ENCODE data around the gene ARL16. TPM values are rescaled to one million over a fixed set of nuclear protein-coding genes. Genes with fewer than 3 reads are reported as not detected.

The ARL16 gene
- total RNA-seq, 1 experiment from 2014 or later, result 49.8 TPM

DNA sequence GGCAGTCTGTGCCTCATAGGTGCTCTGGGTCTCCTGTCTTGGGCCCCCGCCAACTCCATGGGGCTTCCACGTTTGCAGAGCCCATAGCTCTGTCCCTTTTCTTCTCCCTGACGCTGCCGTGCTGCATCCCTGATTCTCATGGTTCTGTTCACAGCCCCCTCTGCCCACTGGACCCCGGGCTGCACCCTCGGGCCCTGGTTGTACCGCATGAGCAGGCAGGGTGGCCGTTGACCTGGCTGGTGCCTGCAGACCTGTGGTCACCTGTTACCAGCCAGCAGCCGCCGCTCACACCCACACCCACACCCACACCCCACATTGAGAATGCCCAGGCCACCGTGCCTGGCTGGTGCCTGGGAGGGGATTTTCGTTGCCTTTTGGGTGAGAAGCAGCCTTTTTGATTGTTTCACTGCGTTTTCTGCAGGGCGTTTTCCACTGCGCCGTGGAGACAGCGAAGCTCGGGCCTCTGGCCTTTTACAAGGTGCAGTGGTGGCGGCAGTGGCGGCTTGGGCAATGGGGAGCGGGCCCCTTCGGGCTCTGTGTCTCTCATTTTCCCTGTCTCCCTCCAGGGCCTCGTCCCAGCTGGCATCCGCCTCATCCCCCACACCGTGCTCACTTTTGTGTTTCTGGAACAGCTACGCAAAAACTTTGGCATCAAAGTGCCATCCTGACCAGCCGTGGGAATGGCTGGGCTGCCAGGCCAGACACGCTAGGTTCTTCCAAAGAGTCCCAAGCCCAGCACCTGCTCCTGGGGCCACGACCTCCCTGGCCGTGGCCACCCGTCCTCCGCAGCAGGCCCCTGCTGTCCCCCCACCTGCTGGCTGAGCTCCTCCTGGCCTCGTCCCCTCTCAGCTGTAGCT, 36.0 kb upstream of the ARL16 start:
- H3K9me3 Mint-ChIP-seq (ENCODE audit: unreplicated experiment), result no peaks in the 10 kb centered on the region
- TF ChIP-seq, protein P1, sequence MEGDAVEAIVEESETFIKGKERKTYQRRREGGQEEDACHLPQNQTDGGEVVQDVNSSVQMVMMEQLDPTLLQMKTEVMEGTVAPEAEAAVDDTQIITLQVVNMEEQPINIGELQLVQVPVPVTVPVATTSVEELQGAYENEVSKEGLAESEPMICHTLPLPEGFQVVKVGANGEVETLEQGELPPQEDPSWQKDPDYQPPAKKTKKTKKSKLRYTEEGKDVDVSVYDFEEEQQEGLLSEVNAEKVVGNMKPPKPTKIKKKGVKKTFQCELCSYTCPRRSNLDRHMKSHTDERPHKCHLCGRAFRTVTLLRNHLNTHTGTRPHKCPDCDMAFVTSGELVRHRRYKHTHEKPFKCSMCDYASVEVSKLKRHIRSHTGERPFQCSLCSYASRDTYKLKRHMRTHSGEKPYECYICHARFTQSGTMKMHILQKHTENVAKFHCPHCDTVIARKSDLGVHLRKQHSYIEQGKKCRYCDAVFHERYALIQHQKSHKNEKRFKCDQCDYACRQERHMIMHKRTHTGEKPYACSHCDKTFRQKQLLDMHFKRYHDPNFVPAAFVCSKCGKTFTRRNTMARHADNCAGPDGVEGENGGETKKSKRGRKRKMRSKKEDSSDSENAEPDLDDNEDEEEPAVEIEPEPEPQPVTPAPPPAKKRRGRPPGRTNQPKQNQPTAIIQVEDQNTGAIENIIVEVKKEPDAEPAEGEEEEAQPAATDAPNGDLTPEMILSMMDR (IDR thresholded peaks at IDR 0.05; ENCODE audit: insufficient read depth in 1 of 2, low read depth in 1 of 2, low read length in 1 of 2, severe bottlenecking in 1 of 2, unreplicated experiment in 1 of 2), result no peak
- no peak overlapping the region for H3K4me3 Mint-ChIP-seq (ENCODE audit: unreplicated experiment)
- Histone ChIP-seq H3K9me3 (no peaks in the 10 kb centered on the region), H3K4me3 (ENCODE audit: low read depth, low read length) (no peak overlapping the region), H3K27me3 (replicated peaks; ENCODE audit: control insufficient read depth, insufficient read depth, low read length) (no peaks in the 10 kb centered on the region), H3K4me1 (peaks cover 4% of the 10 kb centered on the region; the same call in 1 of the 2 replicates), H3K36me3 (ENCODE audit: control insufficient read depth, insufficient read depth, low read length) (no peaks in the 10 kb centered on the region; the same call in 1 of the 2 replicates)
- no peak for DNase-seq
- ChIA-PET POLR2A (no interaction called here), CTCF (no interaction called here)
- BruUV-seq (replicated peaks), result no TSS peak
- H3K27me3 Mint-ChIP-seq (ENCODE audit: insufficient read depth, unreplicated experiment), result no peaks in the 10 kb centered on the region
- H3K36me3 Mint-ChIP-seq (ENCODE audit: insufficient read depth, unreplicated experiment), result peaks cover 33% of the 10 kb centered on the region
- intact Hi-C loops (cut with micrococcal nuclease; ENCODE audit: unreplicated experiment), result no loop called here
- H3K27ac Mint-ChIP-seq (ENCODE audit: unreplicated experiment), result no peak overlapping the region
- no peaks in the 10 kb centered on the region for H3K4me1 Mint-ChIP-seq (ENCODE audit: low read depth, unreplicated experiment)

DNA sequence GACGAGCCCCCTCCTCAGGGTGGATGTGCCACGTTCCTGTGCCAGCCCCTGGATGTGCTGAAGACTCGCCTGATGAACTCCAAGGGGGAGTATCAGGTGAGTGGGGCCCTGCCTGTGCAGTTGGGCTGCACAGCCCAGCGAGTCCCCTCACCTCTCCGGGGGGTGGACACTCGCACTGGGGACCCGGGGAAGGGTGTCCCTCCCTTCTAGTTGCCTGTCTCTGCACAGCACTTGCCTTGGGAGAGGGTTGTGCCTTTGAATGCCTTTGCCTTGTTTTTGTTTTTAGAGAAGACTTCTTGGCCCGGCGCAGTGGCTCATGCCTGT, 34.1 kb upstream of the ARL16 start:
- BruUV-seq (replicated peaks), result no TSS peak
- no peak overlapping the region for H3K4me3 Mint-ChIP-seq (ENCODE audit: unreplicated experiment)
- TF ChIP-seq, protein P1 (IDR thresholded peaks at IDR 0.05; ENCODE audit: insufficient read depth in 1 of 2, low read depth in 1 of 2, low read length in 1 of 2, severe bottlenecking in 1 of 2, unreplicated experiment in 1 of 2), result no peak
- no peaks in the 10 kb centered on the region; the same call in none of the 2 replicates for H3K36me3 ChIP-seq (ENCODE audit: control insufficient read depth, insufficient read depth, low read length)
- H3K9me3 ChIP-seq, result no peaks in the 10 kb centered on the region
- H3K4me3 ChIP-seq (ENCODE audit: low read depth, low read length), result no peak overlapping the region
- ChIA-PET POLR2A (no interaction called here), CTCF (no interaction called here)
- no peaks in the 10 kb centered on the region for H3K27me3 ChIP-seq (replicated peaks; ENCODE audit: control insufficient read depth, insufficient read depth, low read length)
- H3K9me3 Mint-ChIP-seq (ENCODE audit: unreplicated experiment), result no peaks in the 10 kb centered on the region
- H3K27ac Mint-ChIP-seq (ENCODE audit: unreplicated experiment), result no peak overlapping the region
- H3K4me1 ChIP-seq, result peaks cover 15% of the 10 kb centered on the region
- H3K36me3 Mint-ChIP-seq (ENCODE audit: insufficient read depth, unreplicated experiment), result peaks cover 39% of the 10 kb centered on the region
- H3K27me3 Mint-ChIP-seq (ENCODE audit: insufficient read depth, unreplicated experiment), result no peaks in the 10 kb centered on the region
- H3K4me1 Mint-ChIP-seq (ENCODE audit: low read depth, unreplicated experiment), result no peaks in the 10 kb centered on the region
- DNase-seq, result no peak
- intact Hi-C loops (cut with micrococcal nuclease; ENCODE audit: unreplicated experiment), result no loop called here

DNA sequence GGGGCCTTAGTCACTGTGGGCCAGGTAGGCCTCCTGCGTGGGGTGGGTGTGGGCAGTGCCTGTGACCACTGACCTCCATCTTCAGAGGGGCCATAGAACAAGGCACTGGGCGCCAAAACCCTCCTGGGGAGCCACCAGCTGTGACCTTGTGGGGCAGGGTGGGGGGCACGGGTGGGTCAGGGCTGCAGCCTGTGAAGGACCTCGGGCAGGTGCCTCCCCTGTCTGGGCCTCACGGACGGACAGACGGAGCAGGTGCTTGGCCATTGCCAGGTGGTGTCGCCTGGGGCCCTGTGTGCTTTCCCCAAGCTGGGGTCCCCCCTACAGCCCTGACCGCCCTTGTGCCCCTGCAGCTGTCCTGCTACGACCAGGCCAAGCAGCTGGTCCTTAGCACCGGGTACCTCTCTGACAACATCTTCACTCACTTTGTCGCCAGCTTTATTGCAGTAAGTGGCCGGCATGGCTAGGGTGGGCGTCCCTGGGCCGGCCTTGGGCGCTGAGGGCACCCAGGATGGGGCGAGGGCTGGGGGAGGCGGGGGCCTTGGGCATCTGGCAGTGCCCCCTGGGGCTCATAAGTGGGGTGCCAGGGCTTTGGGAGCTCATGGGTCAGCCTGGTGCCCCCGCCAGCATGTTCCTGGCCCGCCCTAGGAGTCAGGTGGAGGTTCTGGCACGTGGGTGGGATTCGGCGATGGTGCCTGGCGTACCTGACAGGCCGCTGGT, 33.6 kb upstream of the ARL16 start:
- ChIA-PET CTCF (no interaction called here), POLR2A (interaction anchor here (0.5 kb wide), 1 partner anchor 84 kb away, joined by 6 read pairs; no protein-coding TSS in a partner anchor)
- no peaks in the 10 kb centered on the region for H3K27me3 Mint-ChIP-seq (ENCODE audit: insufficient read depth, unreplicated experiment)
- H3K9me3 Mint-ChIP-seq (ENCODE audit: unreplicated experiment), result no peaks in the 10 kb centered on the region
- H3K27me3 ChIP-seq (replicated peaks; ENCODE audit: control insufficient read depth, insufficient read depth, low read length), result no peaks in the 10 kb centered on the region
- no peak for DNase-seq
- no peaks in the 10 kb centered on the region for H3K9me3 ChIP-seq
- TF ChIP-seq, protein P1 (IDR thresholded peaks at IDR 0.05; ENCODE audit: insufficient read depth in 1 of 2, low read depth in 1 of 2, low read length in 1 of 2, severe bottlenecking in 1 of 2, unreplicated experiment in 1 of 2), result no peak
- H3K27ac Mint-ChIP-seq (ENCODE audit: unreplicated experiment), result no peak overlapping the region
- no peaks in the 10 kb centered on the region for H3K4me1 Mint-ChIP-seq (ENCODE audit: low read depth, unreplicated experiment)
- peaks cover 13% of the 10 kb centered on the region for H3K4me1 ChIP-seq
- no peaks in the 10 kb centered on the region; the same call in none of the 2 replicates for H3K36me3 ChIP-seq (ENCODE audit: control insufficient read depth, insufficient read depth, low read length)
- BruUV-seq (replicated peaks), result no TSS peak
- intact Hi-C loops (cut with micrococcal nuclease; ENCODE audit: unreplicated experiment), result no loop called here
- no peak overlapping the region for H3K4me3 Mint-ChIP-seq (ENCODE audit: unreplicated experiment)
- peaks cover 44% of the 10 kb centered on the region for H3K36me3 Mint-ChIP-seq (ENCODE audit: insufficient read depth, unreplicated experiment)
- H3K4me3 ChIP-seq (ENCODE audit: low read depth, low read length), result no peak overlapping the region
